Non-pigmented ciliary epithelial cell (primary cell): ENCODE results near the gene SPEF1.
"Not testable (repeated sequence)": the region's sequence is repeated elsewhere in the genome, so short reads cannot be mapped to it uniquely, and the experiment has no call there.

Experiments used
- DNase-seq: peaks from one replicate; pipeline ENCODE4 v3.0.0-alpha.2; 2010; ENCODE audit warnings: low read depth

SPEF1 gene

GRCh38 chr20:3781153-3781910 lies at the start of gene SPEF1:
TSS of gene SPEF1 (minus strand) at chr20:3781448. CDS start at chr20:3781287, 161 bp downstream.
- no peak for DNase-seq

- DNase-seq, result not testable (repeated sequence)
These were observed 48.6 kb upstream of the SPEF1 start for GRCh38 chr20:3829891-3830290.

GRCh38 chr20:3828798-3829197 lies 47.5 kb upstream of the SPEF1 start:
- no peak for DNase-seq

GRCh38 chr20:3826420-3826819 lies 45.2 kb upstream of the SPEF1 start:
- no peak for DNase-seq

- DNase-seq, result no peak
These were observed 44.3 kb upstream of the SPEF1 start for GRCh38 chr20:3825526-3825925.

- no peak for DNase-seq
These were observed 42.6 kb upstream of the SPEF1 start for GRCh38 chr20:3823881-3824280.

- DNase-seq, result no peak
These were observed 40.7 kb upstream of the SPEF1 start for GRCh38 chr20:3821996-3822395.

GRCh38 chr20:3820901-3821727 lies 39.9 kb upstream of the SPEF1 start:
- no peak for DNase-seq

- DNase-seq, result no peak
These were observed 39.0 kb upstream of the SPEF1 start, which contains the start of gene AP5S1 for GRCh38 chr20:3820048-3820900. TSS of gene AP5S1 (plus strand) at chr20:3820547. CDS start at chr20:3822118, 1,571 bp downstream.

- DNase-seq, result no peak
These were observed 38.3 kb upstream of the SPEF1 start for GRCh38 chr20:3819411-3820047.

GRCh38 chr20:3818155-3819151 lies 37.2 kb upstream of the SPEF1 start:
- no peak for DNase-seq

GRCh38 chr20:3815703-3816315 lies 34.6 kb upstream of the SPEF1 start:
- no peak for DNase-seq

GRCh38 chr20:3814928-3815495 lies 33.8 kb upstream of the SPEF1 start:
- no peak for DNase-seq

- no peak for DNase-seq
These were observed 32.8 kb upstream of the SPEF1 start for GRCh38 chr20:3813848-3814581.

- DNase-seq, result no peak
These were observed 32.0 kb upstream of the SPEF1 start for GRCh38 chr20:3812975-3813847.

- DNase-seq, result no peak
These were observed 31.0 kb upstream of the SPEF1 start for GRCh38 chr20:3812259-3812681.

- no peak for DNase-seq
These were observed 30.4 kb upstream of the SPEF1 start for GRCh38 chr20:3811467-3812258.
